8988T (cell line): ENCODE data around the gene KCNJ14.
A peak's percentile ranks its signal among the peaks of the same experiment; 100 is the strongest.

Source experiments
- DNase-seq: peaks from one replicate; pipeline ENCODE4 v3.0.0; 2011

Gene KCNJ14

DNA sequence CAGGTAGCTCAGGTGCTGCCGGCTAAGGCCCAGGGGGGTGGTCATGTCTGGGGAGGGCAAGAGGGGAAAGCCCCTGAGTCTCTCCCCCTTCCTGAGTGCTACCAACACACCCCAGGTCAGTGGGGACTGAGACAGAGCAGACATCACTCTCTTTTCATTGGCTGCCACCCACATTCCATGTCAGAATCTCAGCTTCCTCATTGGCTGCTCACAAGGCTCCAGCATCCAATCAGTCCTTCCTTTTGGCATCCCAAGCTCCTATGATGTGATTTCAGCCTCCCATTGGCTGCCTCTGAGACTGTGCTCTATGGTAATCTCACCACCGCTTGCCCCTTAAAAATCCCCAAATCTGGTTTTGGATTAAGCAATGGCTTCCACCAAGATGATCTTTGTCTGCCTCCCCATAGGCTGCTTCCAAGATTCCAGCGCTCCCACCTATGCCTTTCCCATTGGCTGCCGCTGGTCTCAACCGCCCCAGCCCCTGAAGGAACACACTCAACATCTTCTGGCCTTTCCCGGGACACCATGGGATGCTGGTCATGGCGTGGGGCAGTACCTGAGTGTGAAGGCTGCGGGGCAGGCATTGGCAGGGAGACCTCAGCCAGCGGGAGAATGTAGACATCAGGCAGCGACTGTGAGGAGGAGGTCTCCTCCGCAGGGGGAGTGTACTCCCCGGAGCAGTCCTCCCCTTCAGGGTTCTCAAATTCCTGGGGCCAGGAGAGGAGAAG is 54.3 kb downstream of the KCNJ14 start:
- DNase-seq = peak; percentile 20

GRCh38 chr19:48510421-48511268 is 55.3 kb downstream of the KCNJ14 start:
- peak; percentile 31 for DNase-seq

- DNase-seq = peak; percentile 18
These were observed 56.0 kb downstream of the KCNJ14 start for GRCh38 chr19:48511321-48511731.

DNA sequence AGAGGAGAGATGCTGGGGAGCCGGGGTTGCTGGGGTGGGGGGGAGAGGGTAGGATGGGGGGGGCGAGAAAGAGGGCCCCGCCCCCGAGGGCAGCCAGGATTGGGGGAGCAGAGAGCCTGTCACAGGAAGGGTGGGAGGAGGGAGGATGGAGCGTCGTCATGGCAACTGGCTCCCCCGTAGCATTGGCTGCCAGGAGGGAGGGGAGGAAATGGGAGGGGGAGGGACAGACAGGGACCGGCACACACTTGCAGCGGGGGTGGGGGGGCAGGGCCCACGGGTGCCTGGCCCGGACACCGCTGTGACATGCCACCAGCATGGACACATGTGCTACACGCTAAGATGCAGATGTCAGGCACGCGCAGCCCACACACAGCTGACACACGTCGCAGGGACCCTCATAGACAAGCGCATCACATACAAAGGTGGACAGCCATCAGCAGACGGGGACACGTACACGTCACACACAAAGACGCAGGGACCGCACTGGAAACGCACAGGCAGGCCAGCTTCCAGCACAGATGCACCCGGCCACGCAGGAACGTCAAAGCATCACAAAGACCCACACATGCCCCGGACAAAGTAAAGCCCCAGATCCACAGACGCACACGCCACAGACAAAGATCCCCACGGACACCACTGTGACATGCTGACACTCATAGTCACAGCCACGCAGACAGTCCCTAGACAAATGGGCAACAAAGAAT is 56.6 kb downstream of the KCNJ14 start, which contains the start of gene LMTK3:
TSS of gene LMTK3 (minus strand) at position 36 of the 704 bp plus-strand sequence. CDS start 259 bp downstream, outside the sequence.
- DNase-seq = no peak

DNA sequence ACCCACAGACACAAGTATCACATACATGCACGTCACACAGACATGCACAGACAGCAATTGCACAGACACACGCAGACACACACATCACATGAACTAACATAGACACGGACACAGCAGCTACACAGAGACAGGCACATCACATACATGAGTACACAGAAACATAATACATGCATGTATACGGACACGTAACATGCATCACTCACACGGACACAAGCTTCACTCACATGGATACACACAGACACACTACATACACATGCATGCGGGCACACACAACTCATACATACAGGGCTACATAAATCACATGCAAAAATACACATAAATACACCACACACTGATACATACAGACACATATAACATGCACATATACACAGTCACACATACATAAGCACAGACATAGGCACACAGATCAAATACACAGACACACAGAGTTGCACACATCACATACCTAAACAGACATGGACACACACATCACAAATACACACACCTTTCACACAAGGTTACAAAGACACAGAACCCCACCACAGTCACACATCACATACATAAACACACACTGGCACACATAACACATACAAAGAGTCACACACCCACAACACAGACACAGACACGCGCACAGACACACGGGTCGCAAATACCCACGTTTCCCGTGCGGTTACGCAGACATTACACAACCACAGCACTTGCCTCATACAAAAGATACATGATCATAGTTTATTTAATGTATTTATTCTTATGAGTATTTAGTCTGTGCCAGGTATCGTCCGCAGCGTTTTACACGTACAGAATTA is 57.3 kb downstream of the KCNJ14 start:
- no peak for DNase-seq

GRCh38 chr19:48513289-48514122 is 58.1 kb downstream of the KCNJ14 start:
- peak; percentile 83 for DNase-seq

DNA sequence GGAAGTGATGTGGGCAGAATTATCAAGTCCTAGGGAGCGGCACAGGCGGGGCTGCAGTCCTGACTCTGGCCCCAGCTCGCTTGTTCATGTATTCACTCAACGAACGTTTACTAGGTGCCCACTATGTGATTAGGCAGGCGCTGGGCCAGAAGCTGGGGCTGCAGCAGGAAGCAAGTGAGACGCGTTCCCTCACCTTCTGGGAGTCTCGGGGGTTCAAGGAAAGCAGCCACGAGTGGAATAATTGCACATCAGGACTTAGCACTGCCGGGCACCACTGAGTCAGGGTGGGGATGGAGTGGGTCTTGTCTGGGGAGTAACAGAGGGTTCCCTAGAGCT is 58.7 kb downstream of the KCNJ14 start:
- DNase-seq = no peak

GRCh38 chr19:48516536-48516935 is 61.2 kb downstream of the KCNJ14 start:
- no peak for DNase-seq
